SJCRH30 (cell line): ENCODE results near the gene ARAP1. TPM values are rescaled to one million over a fixed set of nuclear protein-coding genes. Genes with fewer than 3 reads are reported as not detected.
A peak's percentile ranks its signal among the peaks of the same experiment; 100 is the strongest.

Experiments
- DNase-seq, 2 experiments: peaks; one replicate each; pipeline ENCODE4 v3.0.0-alpha.2; 2015 to 2020
- H3K27ac ChIP-seq: fragments of 250-450 bp; sonication (Bioruptor Pico); 2 replicates; pipeline ENCODE4 v1.5.1; 2020; ENCODE audit warnings: mild to moderate bottlenecking, moderate library complexity
- H3K27me3 ChIP-seq: fragments of 250-450 bp; sonication (Bioruptor Pico); 2 replicates; pipeline ENCODE4 v1.5.1; 2020; ENCODE audit warnings: mild to moderate bottlenecking, moderate library complexity
- H3K36me3 ChIP-seq: fragments of 250-450 bp; sonication (Bioruptor Pico); 2 replicates; pipeline ENCODE4 v1.5.1; 2020; ENCODE audit warnings: mild to moderate bottlenecking, moderate library complexity
- H3K4me1 ChIP-seq: fragments of 250-450 bp; sonication (Bioruptor Pico); 2 replicates; pipeline ENCODE4 v1.5.1; 2020; ENCODE audit warnings: mild to moderate bottlenecking, moderate library complexity
- H3K4me3 ChIP-seq: fragments of 250-450 bp; sonication (Bioruptor Pico); 2 replicates; pipeline ENCODE4 v1.5.1; 2020; ENCODE audit warnings: mild to moderate bottlenecking, moderate library complexity
- H3K9me3 ChIP-seq: fragments of 250-450 bp; sonication (Bioruptor Pico); replicated peaks from 2 replicates; pipeline ENCODE4 v1.5.1; 2020; ENCODE audit warnings: mild to moderate bottlenecking, moderate library complexity
- total RNA-seq: library from RNA; depleted of rRNA; stranded (reverse); fragments of >200 nt; shearing (Covaris generic); gene quantifications from 2 replicates; pipeline ENCODE4 v1.2.3, GENCODE V29; 2014

The ARAP1 gene
- total RNA-seq, 1 experiment from 2014 or later: 19.0 TPM

GRCh38 chr11:72774499-72774898, 22.3 kb upstream of the ARAP1 start:
- no peak for DNase-seq

GRCh38 chr11:72773696-72774095, 21.5 kb upstream of the ARAP1 start:
- Histone ChIP-seq H3K36me3 (no peaks in the 10 kb centered on the region), H3K27me3 (no peaks in the 10 kb centered on the region), H3K27ac (peak overlapping the region; percentile 43), H3K9me3 (no peaks in the 10 kb centered on the region), H3K4me3 (no peak overlapping the region), H3K4me1 (peaks cover 24% of the 10 kb centered on the region)
- no peak for DNase-seq

More at GRCh38 chr11:72774499-72774898, 22.3 kb upstream of the ARAP1 start:
- Histone ChIP-seq H3K36me3 (no peaks in the 10 kb centered on the region), H3K27ac (no peak overlapping the region), H3K9me3 (no peaks in the 10 kb centered on the region), H3K4me1 (peaks cover 24% of the 10 kb centered on the region), H3K4me3 (no peak overlapping the region), H3K27me3 (no peaks in the 10 kb centered on the region)

GRCh38 chr11:72773291-72773690, 21.1 kb upstream of the ARAP1 start:
- Histone ChIP-seq H3K9me3 (no peaks in the 10 kb centered on the region), H3K27me3 (no peaks in the 10 kb centered on the region), H3K4me3 (no peak overlapping the region), H3K27ac (peak overlapping the region; percentile 43), H3K36me3 (no peaks in the 10 kb centered on the region), H3K4me1 (peaks cover 24% of the 10 kb centered on the region)
- peak; percentile 88 to 89 for DNase-seq

DNA sequence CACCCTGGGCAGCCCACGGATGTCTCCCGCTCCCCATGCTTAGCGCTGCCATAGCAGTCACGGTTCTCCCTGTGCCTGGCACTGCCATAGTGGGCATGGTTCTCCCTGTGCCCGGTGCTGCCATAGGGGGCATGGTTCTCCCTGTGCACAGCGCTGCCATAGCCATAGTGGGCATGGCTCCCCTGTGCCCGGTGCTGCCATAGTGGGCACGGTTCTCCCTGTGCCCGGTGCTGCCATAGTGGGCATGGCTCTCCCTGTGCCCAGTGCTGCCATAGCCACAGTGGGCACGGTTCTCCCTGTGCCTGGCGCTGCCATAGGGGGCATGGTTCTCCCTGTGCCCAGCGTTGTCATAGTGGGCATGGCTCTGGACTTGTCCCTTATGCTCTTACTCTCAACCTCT, 19.9 kb upstream of the ARAP1 start:
- DNase-seq: no peak
- Histone ChIP-seq H3K27ac (no peak overlapping the region), H3K4me3 (no peak overlapping the region), H3K9me3 (no peaks in the 10 kb centered on the region), H3K27me3 (no peaks in the 10 kb centered on the region), H3K4me1 (peaks cover 24% of the 10 kb centered on the region), H3K36me3 (no peaks in the 10 kb centered on the region)

- peaks cover 22% of the 10 kb centered on the region for H3K4me1 ChIP-seq
- H3K27ac ChIP-seq: no peak overlapping the region
- no peaks in the 10 kb centered on the region for H3K9me3 ChIP-seq
- no peak for DNase-seq
- no peak overlapping the region for H3K4me3 ChIP-seq
- H3K36me3 ChIP-seq: no peaks in the 10 kb centered on the region
- H3K27me3 ChIP-seq: no peaks in the 10 kb centered on the region
These were observed 19.3 kb upstream of the ARAP1 start for GRCh38 chr11:72771507-72771906.

DNA sequence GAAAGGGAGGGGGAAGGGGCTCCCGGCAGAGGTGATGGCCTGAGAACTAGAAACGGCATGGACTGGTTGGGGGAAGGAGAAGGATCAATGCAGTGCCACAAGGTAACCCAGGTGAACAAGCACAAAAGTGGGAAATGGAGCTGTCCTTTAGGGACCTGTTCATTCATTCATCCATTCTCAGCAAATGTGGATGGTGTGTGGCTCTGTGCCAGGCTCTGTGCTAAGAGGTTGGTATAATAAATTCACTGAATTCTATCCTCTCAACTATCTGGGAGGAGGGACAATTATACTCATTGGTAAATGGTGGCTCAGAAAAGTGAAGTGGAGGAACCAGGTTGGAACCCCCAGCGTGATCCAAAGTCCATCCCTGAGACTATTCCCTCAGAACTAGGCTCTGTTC, 18.6 kb upstream of the ARAP1 start:
- H3K4me3 ChIP-seq: no peak overlapping the region
- H3K36me3 ChIP-seq: no peaks in the 10 kb centered on the region
- H3K9me3 ChIP-seq: no peaks in the 10 kb centered on the region
- DNase-seq: no peak
- H3K4me1 ChIP-seq: peaks cover 22% of the 10 kb centered on the region
- H3K27ac ChIP-seq: no peak overlapping the region
- no peaks in the 10 kb centered on the region for H3K27me3 ChIP-seq

- H3K9me3 ChIP-seq: no peaks in the 10 kb centered on the region
- no peak overlapping the region for H3K4me3 ChIP-seq
- no peaks in the 10 kb centered on the region for H3K36me3 ChIP-seq
- H3K4me1 ChIP-seq: peaks cover 22% of the 10 kb centered on the region
- H3K27me3 ChIP-seq: no peaks in the 10 kb centered on the region
- DNase-seq: peak in 1 of 2 experiments; percentile 50
- H3K27ac ChIP-seq: no peak overlapping the region
These were observed 17.5 kb upstream of the ARAP1 start for GRCh38 chr11:72769680-72770079.

GRCh38 chr11:72768581-72768980, 16.4 kb upstream of the ARAP1 start:
- Histone ChIP-seq H3K9me3 (no peaks in the 10 kb centered on the region), H3K27ac (no peak overlapping the region), H3K36me3 (no peaks in the 10 kb centered on the region), H3K4me1 (peaks cover 17% of the 10 kb centered on the region), H3K27me3 (no peaks in the 10 kb centered on the region), H3K4me3 (no peak overlapping the region)
- DNase-seq: no peak

DNA sequence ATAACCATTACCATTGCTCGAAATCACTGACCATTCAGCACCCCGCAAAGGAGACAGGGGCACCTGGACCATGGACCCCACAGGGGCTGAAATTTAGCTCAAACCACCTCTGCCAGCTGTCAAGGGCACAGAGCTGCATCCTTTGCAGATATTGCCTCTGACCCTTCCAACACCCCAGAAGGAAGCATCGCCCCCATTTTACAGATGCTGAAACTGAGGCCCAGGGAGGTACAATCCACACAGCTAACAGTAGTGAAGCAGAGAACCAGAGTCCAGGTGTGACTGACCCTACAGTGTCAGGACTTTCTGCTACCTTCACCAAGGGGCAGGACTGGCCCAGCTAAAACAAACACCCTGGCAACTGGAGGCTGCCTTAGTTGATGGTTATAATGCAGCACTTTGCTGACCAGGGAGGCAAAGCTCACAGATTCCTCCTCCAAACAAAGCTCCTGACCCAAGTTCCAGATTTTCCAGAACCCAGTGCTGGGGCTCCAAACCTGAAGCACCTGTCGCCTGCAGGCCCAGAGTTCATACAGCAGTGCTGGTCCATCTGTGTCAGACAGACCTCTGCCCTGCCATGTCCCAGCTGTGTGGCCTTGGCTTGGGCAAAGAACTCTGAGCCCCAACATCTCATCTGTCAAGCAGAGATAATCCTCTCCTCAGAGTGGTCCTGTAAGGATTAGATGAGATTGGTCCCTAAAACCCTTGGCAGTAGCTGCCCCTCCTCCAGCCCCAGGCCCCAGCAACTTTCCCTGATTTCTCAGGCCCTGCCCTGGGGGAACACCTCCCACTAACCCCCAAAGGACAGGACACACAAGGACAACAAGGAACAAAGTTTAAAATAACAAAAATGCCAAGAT, 15.2 kb upstream of the ARAP1 start:
- peaks cover 7% of the 10 kb centered on the region for H3K4me1 ChIP-seq
- no peaks in the 10 kb centered on the region for H3K36me3 ChIP-seq
- no peak overlapping the region for H3K4me3 ChIP-seq
- no peaks in the 10 kb centered on the region for H3K27me3 ChIP-seq
- DNase-seq: no peak
- H3K9me3 ChIP-seq: no peaks in the 10 kb centered on the region
- H3K27ac ChIP-seq: no peak overlapping the region

GRCh38 chr11:72766152-72766902, 14.1 kb upstream of the ARAP1 start:
- no peaks in the 10 kb centered on the region for H3K9me3 ChIP-seq
- no peaks in the 10 kb centered on the region for H3K27me3 ChIP-seq
- no peak overlapping the region for H3K4me3 ChIP-seq
- 0 out of 2 replicates have a peak, but pooled peaks cover 5% of the 10 kb centered on the region for H3K4me1 ChIP-seq
- no peak overlapping the region for H3K27ac ChIP-seq
- H3K36me3 ChIP-seq: no peaks in the 10 kb centered on the region
- no peak for DNase-seq

DNA sequence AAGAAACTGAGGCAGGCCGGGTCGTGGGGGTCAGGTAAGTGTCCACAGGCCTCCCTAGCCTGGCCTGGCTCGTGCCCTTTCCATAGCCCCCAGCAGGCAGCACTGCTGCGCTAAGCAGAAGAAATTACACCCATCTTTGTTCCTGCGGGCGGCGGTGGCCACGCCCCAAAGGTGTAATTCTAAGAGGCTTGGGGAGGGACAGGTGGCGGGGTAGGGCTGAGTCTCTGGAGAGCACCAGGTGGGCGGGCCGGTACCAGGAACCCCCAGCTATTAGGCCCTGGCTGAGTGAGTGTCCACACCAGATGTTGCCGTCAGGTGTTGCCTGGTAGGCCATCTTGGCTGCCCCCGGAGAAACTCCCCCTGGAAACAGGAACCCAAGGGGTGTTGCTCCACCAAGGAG, 12.3 kb upstream of the ARAP1 start:
- Histone ChIP-seq H3K9me3 (no peaks in the 10 kb centered on the region), H3K4me1 (peaks cover 2% of the 10 kb centered on the region), H3K4me3 (no peak overlapping the region)

GRCh38 chr11:72763823-72764222, 11.6 kb upstream of the ARAP1 start:
- H3K27ac ChIP-seq: no peak overlapping the region
- H3K4me3 ChIP-seq: no peak overlapping the region
- H3K27me3 ChIP-seq: no peaks in the 10 kb centered on the region
- DNase-seq: no peak
- no peaks in the 10 kb centered on the region for H3K36me3 ChIP-seq
- no peaks in the 10 kb centered on the region for H3K9me3 ChIP-seq
- peaks cover 8% of the 10 kb centered on the region for H3K4me1 ChIP-seq

More for the DNA sequence above, 12.3 kb upstream of the ARAP1 start:
- no peak for DNase-seq
- Histone ChIP-seq H3K27me3 (no peaks in the 10 kb centered on the region), H3K27ac (no peak overlapping the region), H3K36me3 (no peaks in the 10 kb centered on the region)

- Histone ChIP-seq H3K4me3 (no peak overlapping the region), H3K27ac (no peak overlapping the region), H3K27me3 (no peaks in the 10 kb centered on the region), H3K4me1 (peaks cover 13% of the 10 kb centered on the region), H3K36me3 (no peaks in the 10 kb centered on the region), H3K9me3 (no peaks in the 10 kb centered on the region)
- DNase-seq: no peak
These were observed 10.6 kb upstream of the ARAP1 start for GRCh38 chr11:72762641-72763304.

DNA sequence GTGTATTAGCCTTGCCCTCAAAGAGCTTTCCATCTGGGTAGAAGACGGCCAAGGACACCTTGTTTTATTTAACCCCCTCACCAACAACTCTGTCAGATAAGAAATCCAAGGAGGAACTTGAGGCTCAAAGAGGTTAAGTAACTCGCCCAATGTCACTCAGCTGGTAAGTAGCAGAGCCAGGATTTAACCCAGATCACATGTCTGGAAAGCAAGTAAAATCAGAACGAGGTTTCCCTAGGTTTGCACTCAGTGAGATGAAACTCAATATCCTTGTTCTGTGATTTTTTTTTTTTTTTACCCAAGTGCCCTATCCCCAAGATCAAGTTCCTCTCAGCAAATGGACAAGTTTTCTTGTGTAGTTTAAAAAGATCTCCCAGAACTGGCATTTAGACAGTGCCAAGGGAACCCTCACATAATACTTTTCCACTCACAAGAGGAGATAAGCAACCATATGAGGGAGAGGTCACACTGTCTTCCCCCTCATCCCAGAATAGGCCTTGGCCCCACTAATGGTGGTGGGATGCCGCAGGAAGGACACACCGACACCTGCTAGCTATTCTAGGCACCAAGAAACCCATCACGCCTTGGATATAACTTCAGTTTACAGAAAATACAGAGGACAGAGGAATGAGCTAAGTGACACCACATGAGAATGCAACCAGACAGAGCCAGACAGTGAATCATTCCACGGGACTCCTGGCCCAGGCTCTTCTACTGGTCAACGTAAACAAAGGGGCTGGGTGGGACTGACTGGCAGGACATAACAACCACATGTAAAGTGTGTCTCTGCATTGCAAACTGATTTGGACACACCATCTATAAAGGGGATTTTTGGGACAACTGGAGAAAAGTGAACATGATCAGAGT, 8.6 kb upstream of the ARAP1 start:
- H3K36me3 ChIP-seq: no peaks in the 10 kb centered on the region
- H3K4me3 ChIP-seq: no peak overlapping the region
- no peaks in the 10 kb centered on the region for H3K9me3 ChIP-seq
- H3K4me1 ChIP-seq: peaks cover 16% of the 10 kb centered on the region
- no peak overlapping the region for H3K27ac ChIP-seq
- no peaks in the 10 kb centered on the region for H3K27me3 ChIP-seq
- no peak for DNase-seq
